OCI-LY3 (cell line): ENCODE results near the gene NOVA2.

Experiments used
- H2AFZ ChIP-seq: fragments of 200-600, 300-600 bp; shearing (Covaris generic); 2 replicates; pipeline ENCODE4 v1.6.0; 2014; ENCODE audit warnings: antibody characterized with exemption, low read depth, low read length
- H3K27ac ChIP-seq: fragments of 200-600, 300-600 bp; sonication (generic); 2 replicates; pipeline ENCODE4 v1.5.1; 2014; ENCODE audit warnings: mild to moderate bottlenecking, low read length, moderate library complexity, mixed read lengths
- H3K27me3 ChIP-seq: fragments of 200-600, 300-600 bp; sonication (generic); 2 replicates; pipeline ENCODE4 v1.6.1; 2014; ENCODE audit warnings: low read depth, low read length, mixed read lengths
- H3K36me3 ChIP-seq: fragments of 200-600, 300-600 bp; sonication (generic); replicated peaks from 2 replicates; pipeline ENCODE3; 2014; ENCODE audit warnings: low read depth, low read length, mixed read lengths
- H3K4me1 ChIP-seq: fragments of 300-600, 200-600 bp; sonication (generic); 2 replicates; pipeline ENCODE4 v1.6.1; 2014; ENCODE audit warnings: low read length, mixed read lengths
- H3K4me2 ChIP-seq: fragments of 200-600, 300-600 bp; sonication (generic); 2 replicates; pipeline ENCODE4 v1.6.1; 2014; ENCODE audit warnings: low read length, mixed read lengths
- H3K4me3 ChIP-seq: fragments of 300-600, 200-600 bp; sonication (generic); 2 replicates; pipeline ENCODE4 v1.5.1; 2014; ENCODE audit warnings: antibody characterized with exemption, mild to moderate bottlenecking, low read length, moderate library complexity
- H3K79me2 ChIP-seq: fragments of 300-600, 200-600 bp; shearing (Covaris generic); 2 replicates; pipeline ENCODE4 v1.6.1; 2014; ENCODE audit warnings: mild to moderate bottlenecking, low read length, mixed read lengths
- H3K9ac ChIP-seq: fragments of 300-600, 200-600 bp; shearing (Covaris generic); 2 replicates; pipeline ENCODE4 v1.6.0; 2014; ENCODE audit warnings: mild to moderate bottlenecking, low read length, moderate library complexity
- H3K9me3 ChIP-seq: fragments of 200-600, 300-600 bp; shearing (Covaris generic); 2 replicates; pipeline ENCODE4 v1.6.1; 2014; ENCODE audit warnings: low read length, mixed read lengths; ENCODE audit not compliant: insufficient read depth
- H4K20me1 ChIP-seq: fragments of 200-600, 300-600 bp; sonication (generic); 2 replicates; pipeline ENCODE4 v1.6.1; 2016; ENCODE audit warnings: low read length, mixed read lengths; ENCODE audit not compliant: insufficient read depth
- CTCF ChIP-seq: fragments of 200-600, 300-600 bp; sonication (generic); IDR thresholded peaks from 2 replicates; pipeline ENCODE4 v1.5.1; 2014; ENCODE audit warnings: antibody characterized with exemption, low read length, low read depth
- EZH2phosphoT487 ChIP-seq: fragments of 200-600 bp; shearing (Covaris generic); IDR thresholded peaks from 2 replicates; pipeline ENCODE4 v1.6.1; 2018; ENCODE audit warnings: antibody characterized with exemption, mixed run types, low read depth

The NOVA2 gene

GRCh38 chr19:46022061-46022430 is 48.4 kb upstream of the NOVA2 start:
- no peaks in the 10 kb centered on the region for H4K20me1 ChIP-seq
- no peak overlapping the region for H3K4me3 ChIP-seq
- no peaks in the 10 kb centered on the region for H3K79me2 ChIP-seq
- H3K27me3 ChIP-seq: no peaks in the 10 kb centered on the region
- H3K36me3 ChIP-seq: no peaks in the 10 kb centered on the region
- H3K27ac ChIP-seq: no peak overlapping the region
- H3K9me3 ChIP-seq: no peaks in the 10 kb centered on the region
- H3K4me2 ChIP-seq: no peak overlapping the region
- H2AFZ ChIP-seq: no peak overlapping the region
- no peak for TF ChIP-seq CTCF
- TF ChIP-seq EZH2phosphoT487: no peak
- H3K9ac ChIP-seq: no peak overlapping the region
- no peaks in the 10 kb centered on the region for H3K4me1 ChIP-seq

GRCh38 chr19:46021531-46022041 is 47.9 kb upstream of the NOVA2 start:
- no peak for TF ChIP-seq EZH2phosphoT487
- TF ChIP-seq CTCF: no peak
- no peak overlapping the region for H2AFZ ChIP-seq
- H3K4me3 ChIP-seq: no peak overlapping the region
- no peak overlapping the region for H3K27ac ChIP-seq
- no peak overlapping the region for H3K4me2 ChIP-seq
- no peaks in the 10 kb centered on the region; the same call in 1 of the 2 replicates for H3K4me1 ChIP-seq
- no peak overlapping the region for H3K9ac ChIP-seq
- no peaks in the 10 kb centered on the region for H3K36me3 ChIP-seq
- no peaks in the 10 kb centered on the region for H3K27me3 ChIP-seq
- H4K20me1 ChIP-seq: no peaks in the 10 kb centered on the region
- H3K9me3 ChIP-seq: no peaks in the 10 kb centered on the region
- H3K79me2 ChIP-seq: no peaks in the 10 kb centered on the region

GRCh38 chr19:46020819-46021125 is 47.1 kb upstream of the NOVA2 start:
- no peak overlapping the region for H3K4me3 ChIP-seq
- no peak overlapping the region for H3K9ac ChIP-seq
- H3K27me3 ChIP-seq: no peaks in the 10 kb centered on the region
- H4K20me1 ChIP-seq: no peaks in the 10 kb centered on the region
- TF ChIP-seq CTCF: no peak
- TF ChIP-seq EZH2phosphoT487: no peak
- no peak overlapping the region for H3K4me2 ChIP-seq
- no peak overlapping the region for H2AFZ ChIP-seq
- peaks cover under 1% of the 10 kb centered on the region for H3K36me3 ChIP-seq
- H3K27ac ChIP-seq: no peak overlapping the region
- peaks cover 4% of the 10 kb centered on the region for H3K4me1 ChIP-seq
- no peaks in the 10 kb centered on the region for H3K79me2 ChIP-seq
- H3K9me3 ChIP-seq: no peaks in the 10 kb centered on the region

- Histone ChIP-seq H2AFZ (no peak overlapping the region), H4K20me1 (no peaks in the 10 kb centered on the region), H3K27me3 (no peaks in the 10 kb centered on the region), H3K4me2 (no peak overlapping the region), H3K9ac (no peak overlapping the region), H3K79me2 (no peaks in the 10 kb centered on the region), H3K36me3 (peaks cover 4% of the 10 kb centered on the region), H3K9me3 (no peaks in the 10 kb centered on the region), H3K4me1 (peaks cover 4% of the 10 kb centered on the region), H3K27ac (no peak overlapping the region), H3K4me3 (no peak overlapping the region)
- TF ChIP-seq EZH2phosphoT487: no peak
Observed at GRCh38 chr19:46019270-46019669, 45.6 kb upstream of the NOVA2 start.

- Histone ChIP-seq H3K79me2 (no peaks in the 10 kb centered on the region), H4K20me1 (no peaks in the 10 kb centered on the region), H3K27ac (no peak overlapping the region), H3K9me3 (no peaks in the 10 kb centered on the region), H3K4me2 (no peak overlapping the region), H3K27me3 (no peaks in the 10 kb centered on the region), H3K36me3 (peaks cover 4% of the 10 kb centered on the region), H3K9ac (no peak overlapping the region), H3K4me1 (peaks cover 4% of the 10 kb centered on the region), H3K4me3 (no peak overlapping the region), H2AFZ (no peak overlapping the region)
- TF ChIP-seq EZH2phosphoT487: no peak
Observed at GRCh38 chr19:46018729-46019251, 45.1 kb upstream of the NOVA2 start.
